Heart right ventricle (tissue), 16 donors: ENCODE results near the gene CNTFR. TPM values are rescaled to one million over a fixed set of nuclear protein-coding genes. Genes with fewer than 3 reads are reported as not detected.

ENCODE experiments used
- ATAC-seq, 8 donors: fragments of 200-7000 bp; cut with Tn5 transposase; one replicate each; pipeline ENCODE4 v1.9.1; 2020; ENCODE audit warnings: mild to moderate bottlenecking in 8 of 8, moderate library complexity in 8 of 8, moderate number of reproducible peaks in 1 of 8
- DNase-seq, 2 donors: peaks; one replicate each; pipeline ENCODE4 v3.0.0-alpha.2; 2020
- H3K27ac ChIP-seq, 10 donors: fragments of 200-600 bp; sonication (generic) in 2 of 10; one replicate each; pipeline versions ENCODE4 v1.5.0 to v1.8.0; 2020 to 2022; ENCODE audit warnings: mild to moderate bottlenecking in 3 of 10
- H3K27me3 ChIP-seq, 7 donors: fragments of 200-600 bp; one replicate each; pipeline ENCODE4 v1.8.0; 2021 to 2022; ENCODE audit warnings: mild to moderate bottlenecking in 2 of 7
- H3K36me3 ChIP-seq, 9 donors: fragments of 200-600 bp; sonication (generic) in 1 of 9; one replicate each; pipeline versions ENCODE4 v1.5.0 to v1.8.0; 2020 to 2022; ENCODE audit warnings: mild to moderate bottlenecking in 2 of 9
- H3K4me1 ChIP-seq, 9 donors: fragments of 200-600 bp; sonication (generic) in 1 of 9; one replicate each; pipeline versions ENCODE4 v1.5.0 to v1.8.0; 2020 to 2022; ENCODE audit warnings: mild to moderate bottlenecking in 4 of 9
- H3K4me3 ChIP-seq, 10 donors: fragments of 200-600 bp; sonication (generic) in 2 of 10; one replicate each; pipeline versions ENCODE4 v1.5.0 to v1.8.0; 2020 to 2022; ENCODE audit warnings: mild to moderate bottlenecking in 7 of 10, moderate library complexity in 2 of 10
- H3K9me3 ChIP-seq, 11 donors: fragments of 200-600 bp in 10 of 11; sonication (generic) in 2 of 11; one replicate each; pipeline versions ENCODE4 v1.5.0 to v1.8.0; 2013 to 2022; ENCODE audit warnings: mild to moderate bottlenecking in 2 of 11, control low read depth in 1 of 11, moderate library complexity in 1 of 11
- CTCF ChIP-seq, 9 donors: fragments of 200-600 bp; sonication (generic) in 2 of 9; IDR thresholded peaks; one replicate each; pipeline versions ENCODE4 v1.5.0 to v1.8.0; 2021 to 2022; ENCODE audit warnings: antibody characterized with exemption in 9 of 9, mild to moderate bottlenecking in 5 of 9, moderate library complexity in 1 of 9
- WGBS, 2 donors: extraction: QIAGEN DNeasy Blood & Tissue Kit; methylation state at CpG; one replicate each; pipeline ENCODE4 v1.1.7; 2013; ENCODE audit warnings: inconsistent platforms in 1 of 2; 5-methylcytosine and 5-hydroxymethylcytosine counted together
- intact Hi-C, 10 donors: fragments of 100-400 bp; cut with DNase I; formaldehyde crosslinking; loops; one replicate each; pipeline versions ENCODE4 v1.11.1 to v1.14.2; 2022
- polyA plus RNA-seq, 2 donors: library from polyadenylated mRNA; stranded (reverse); fragments of 200-250 nt; gene quantifications; one replicate each; pipeline ENCODE4 v1.2.3, GENCODE V29; 2013
- total RNA-seq, 10 donors: library from RNA; stranded (reverse); fragmentation: NEBNext Ultra II Directional in 3 of 10; extraction: Animal tissue kit (Norgen Biotek cat#: 25700) in 3 of 10; gene quantifications; one replicate each; pipeline versions ENCODE4 v1.2.1 to v1.2.4, GENCODE V29; 2021 to 2023
- donor health status: Arrhythmogenic right ventricular cardiomyopathy.
- donor health status: ischemic (EF 13 %, LVEDD 7.1; RV severe dilation, severe dysfunction).
- donor health status: healthy with polysubstance abuse.
- donor health status: DM: no; HTN: yes; CAD: no.
- donor health status: DM: no; HTN: no; CAD: no.
- donor health status: ischemic (EF 25% LVEDD 6.9; RV normal size, moderate dysfunction).
- donor health status: ischemic (EF 25% LVEDD 5.7; RV mildly dilated, moderate dysfunction).
- donor health status: healthy.
- donor health status: DM: yes; HTN: yes; CAD: no.
- donor health status: Ischemic cardiomyopathy.
- donor health status: ischemic (EF 35%, LVEDD 5.7; RV mildly dilated, moderate dysfunction).
- donor health status: nonischemic (EF 11% LVEDD 7.7; RV severe dilation, severe dysfunction).
- donor health status: DM: yes; HTN: yes; CAD: no.
- donor health status: PGD.
- donor health status: ischemic (EF 29% LVEDD 5.4; RV normal size, mild dysfunction).
- donor health status: nonischemic (EF 23%, LVEDD 6.1; RV moderate dilation, normal function).

The CNTFR gene
- total and polyA plus RNA-seq, 12 donors, result 0.76 to 6.2 (median 2.9) TPM

- H3K4me1 ChIP-seq, result peaks cover 0 to 15% (median 12%) of the 10 kb centered on the region in 9 donors
- WGBS, 2 donors, result 93% methylated on average over 7 of the region's 7 CpGs
- H3K27me3 ChIP-seq, result no peaks in the 10 kb centered on the region
- H3K4me3 ChIP-seq, result no peak overlapping the region
- intact Hi-C loops, result loop anchor here in 4 of 10 donors (10.0 kb wide), 2 partner anchors 102 to 172 kb away; no protein-coding TSS in a partner anchor
- H3K27ac ChIP-seq, result no peak overlapping the region
- H3K36me3 ChIP-seq, result no peaks in the 10 kb centered on the region
- ATAC-seq (no peak), DNase-seq (no peak)
- H3K9me3 ChIP-seq, result no peaks in the 10 kb centered on the region
- TF ChIP-seq CTCF (IDR thresholded peaks at IDR 0.05), result no peak
Measured at GRCh38 chr9:34506623-34507022, 82.9 kb downstream of the CNTFR start.

GRCh38 chr9:34505370-34506120 is 84.0 kb downstream of the CNTFR start:
- H3K27me3 ChIP-seq, result no peaks in the 10 kb centered on the region
- no peak for TF ChIP-seq CTCF (IDR thresholded peaks at IDR 0.05)
- intact Hi-C loops, result loop anchor here in 4 of 10 donors (10.0 kb wide), 2 partner anchors 101 to 171 kb away; no protein-coding TSS in a partner anchor
- no peak overlapping the region for H3K27ac ChIP-seq
- H3K36me3 ChIP-seq, result no peaks in the 10 kb centered on the region
- peaks cover 0 to 26% (median 14%) of the 10 kb centered on the region in 9 donors for H3K4me1 ChIP-seq
- H3K9me3 ChIP-seq, result no peaks in the 10 kb centered on the region
- DNase-seq, result no peak
- ATAC-seq, result no peak
- WGBS, 2 donors, result 80 to 93% methylated on average over 5 of the region's 5 CpGs
- no peak overlapping the region for H3K4me3 ChIP-seq

- intact Hi-C loops, result loop anchor here in 7 of 10 donors (5.0 to 10.0 kb wide), 7 partner anchors 44 to 169 kb away; no protein-coding TSS in a partner anchor
- Histone ChIP-seq H3K4me1 (peaks cover 0 to 26% (median 14%) of the 10 kb centered on the region in 9 donors), H3K27me3 (peaks cover 0 to 5% (median 0%) of the 10 kb centered on the region in 7 donors), H3K9me3 (no peaks in the 10 kb centered on the region), H3K4me3 (no peak overlapping the region), H3K27ac (no peak overlapping the region), H3K36me3 (no peaks in the 10 kb centered on the region)
- DNase-seq, result no peak
- TF ChIP-seq CTCF (IDR thresholded peaks at IDR 0.05), result no peak
- no peak for ATAC-seq
Measured at GRCh38 chr9:34503406-34503805, 86.1 kb downstream of the CNTFR start.

GRCh38 chr9:34502891-34503290 is 86.6 kb downstream of the CNTFR start:
- Histone ChIP-seq H3K27me3 (peaks cover 0 to 5% (median 0%) of the 10 kb centered on the region in 7 donors), H3K4me1 (peaks cover 0 to 26% (median 14%) of the 10 kb centered on the region in 9 donors), H3K9me3 (no peaks in the 10 kb centered on the region), H3K4me3 (no peak overlapping the region), H3K27ac (peak overlapping the region in 2 of 10 donors; percentile 10 to 28), H3K36me3 (no peaks in the 10 kb centered on the region)
- DNase-seq, result no peak
- ATAC-seq, result no peak
- WGBS, 2 donors, result 64 to 67% methylated on average over 6 of the region's 6 CpGs
- intact Hi-C loops, result loop anchor here in 7 of 10 donors (5.0 to 10.0 kb wide), 7 partner anchors 44 to 168 kb away; no protein-coding TSS in a partner anchor
- no peak for TF ChIP-seq CTCF (IDR thresholded peaks at IDR 0.05)
